Fibroblast of lung (primary cell): Measurements from ENCODE around the gene WDR7. TPM values are rescaled to one million over a fixed set of nuclear protein-coding genes. Genes with fewer than 3 reads are reported as not detected.

ENCODE experiments used
- DNase-seq, 2 donors: peaks; one replicate each; pipeline versions ENCODE4 v3.0.0 to v3.0.0-alpha.2; 2010; ENCODE audit warnings: low read depth in 2 of 2
- H2AFZ ChIP-seq: 2 replicates; pipeline ENCODE4 v1.5.1; 2012; ENCODE audit warnings: low read length, control low read depth, inconsistent platforms
- H3K27ac ChIP-seq: 2 replicates; pipeline ENCODE4 v1.5.1; 2011; ENCODE audit warnings: low read length, control low read depth; ENCODE audit not compliant: insufficient read depth
- H3K27me3 ChIP-seq: 2 replicates; pipeline ENCODE4 v1.5.1; 2011; ENCODE audit warnings: mild to moderate bottlenecking, low read length; ENCODE audit not compliant: control insufficient read depth, insufficient read depth
- H3K36me3 ChIP-seq: 2 replicates; pipeline ENCODE4 v1.5.1; 2011; ENCODE audit warnings: low read length; ENCODE audit not compliant: control insufficient read depth, insufficient read depth
- H3K4me1 ChIP-seq: 2 replicates; pipeline ENCODE4 v1.5.1; 2011; ENCODE audit warnings: low read length; ENCODE audit not compliant: control insufficient read depth, insufficient read depth; ENCODE audit errors: extremely low read depth
- H3K4me2 ChIP-seq: 2 replicates; pipeline ENCODE4 v1.5.1; 2011; ENCODE audit warnings: low read length, control low read depth; ENCODE audit not compliant: insufficient read depth; ENCODE audit errors: extremely low read depth
- H3K4me3 ChIP-seq, 4 experiments: fragments of 200-600 bp in 1 of 4; sonication (generic) in 1 of 4; replicated peaks in 1 of 4; 2 replicates each; pipeline ENCODE4 v1.5.1; 2011 to 2016; ENCODE audit warnings: low read length in 4 of 4, low read depth in 3 of 4, mild to moderate bottlenecking in 3 of 4, control low read depth in 2 of 4, inconsistent platforms in 1 of 4, mixed read lengths in 1 of 4; ENCODE audit not compliant: insufficient read depth in 1 of 4; ENCODE audit errors: control extremely low read depth in 1 of 4
- H3K79me2 ChIP-seq: 2 replicates; pipeline ENCODE4 v1.5.1; 2012; ENCODE audit warnings: mild to moderate bottlenecking, low read length, inconsistent platforms; ENCODE audit not compliant: control insufficient read depth, insufficient read depth
- H3K9ac ChIP-seq: 2 replicates; pipeline ENCODE4 v1.5.1; 2011; ENCODE audit warnings: mild to moderate bottlenecking, low read length, control low read depth; ENCODE audit not compliant: insufficient read depth
- H3K9me3 ChIP-seq: 2 replicates; pipeline ENCODE4 v1.5.1; 2012; ENCODE audit warnings: low read depth, low read length; ENCODE audit not compliant: control insufficient read depth, insufficient read depth
- H4K20me1 ChIP-seq: 2 replicates; pipeline ENCODE4 v1.5.1; 2011; ENCODE audit warnings: low read length; ENCODE audit not compliant: control insufficient read depth, insufficient read depth; ENCODE audit errors: extremely low read depth
- EZH2 ChIP-seq: IDR thresholded peaks from 2 replicates; pipeline ENCODE4 v1.5.1; 2012; ENCODE audit warnings: low read length, control low read depth, mild to moderate bottlenecking; ENCODE audit errors: missing control alignments
- polyA plus RNA-seq, 2 donors: library from polyadenylated mRNA; depleted of rRNA in 1 of 2; stranded (reverse) in 1 of 2; unstranded in 1 of 2; fragments of >200 nt; gene quantifications; 2 replicates each; pipeline ENCODE4 v1.2.1, GENCODE V29; 2011 to 2012; ENCODE audit warnings: missing spikeins in 1 of 2
- total RNA-seq: library from RNA; depleted of rRNA; stranded (reverse); fragments of >200 nt; gene quantifications from 2 replicates; pipeline ENCODE4 v1.2.1, GENCODE V29; 2014
- TF ChIP-seq, protein P1 (sequence below), 2 donors: IDR thresholded peaks in 1 of 2; conservative IDR thresholded peaks in 1 of 2; 1 replicate in 1 of 2; 2 replicates in 1 of 2; pipeline ENCODE4 v1.5.1; 2011 to 2012; ENCODE audit warnings: low read length in 2 of 2, control low read depth in 1 of 2, inconsistent platforms in 1 of 2, low read depth in 1 of 2, mild to moderate bottlenecking in 1 of 2

The WDR7 gene
- total and polyA plus RNA-seq, 2 donors (not counting 1 experiment from before 2014, with no cell fraction given), result 7.2 to 27.2 TPM

GRCh38 chr18:56987236-56987635 is 336.1 kb downstream of the WDR7 start:
- Histone ChIP-seq H3K79me2 (no peaks in the 10 kb centered on the region), H3K4me1 (no peaks in the 10 kb centered on the region), H3K9me3 (no peaks in the 10 kb centered on the region), H2AFZ (no peak overlapping the region), H3K27ac (no peak overlapping the region), H3K27me3 (no peaks in the 10 kb centered on the region), H4K20me1 (no peaks in the 10 kb centered on the region), H3K9ac (no peak overlapping the region), H3K4me3 (no peak overlapping the region), H3K36me3 (no peaks in the 10 kb centered on the region), H3K4me2 (no peak overlapping the region)
- TF ChIP-seq, protein P1, sequence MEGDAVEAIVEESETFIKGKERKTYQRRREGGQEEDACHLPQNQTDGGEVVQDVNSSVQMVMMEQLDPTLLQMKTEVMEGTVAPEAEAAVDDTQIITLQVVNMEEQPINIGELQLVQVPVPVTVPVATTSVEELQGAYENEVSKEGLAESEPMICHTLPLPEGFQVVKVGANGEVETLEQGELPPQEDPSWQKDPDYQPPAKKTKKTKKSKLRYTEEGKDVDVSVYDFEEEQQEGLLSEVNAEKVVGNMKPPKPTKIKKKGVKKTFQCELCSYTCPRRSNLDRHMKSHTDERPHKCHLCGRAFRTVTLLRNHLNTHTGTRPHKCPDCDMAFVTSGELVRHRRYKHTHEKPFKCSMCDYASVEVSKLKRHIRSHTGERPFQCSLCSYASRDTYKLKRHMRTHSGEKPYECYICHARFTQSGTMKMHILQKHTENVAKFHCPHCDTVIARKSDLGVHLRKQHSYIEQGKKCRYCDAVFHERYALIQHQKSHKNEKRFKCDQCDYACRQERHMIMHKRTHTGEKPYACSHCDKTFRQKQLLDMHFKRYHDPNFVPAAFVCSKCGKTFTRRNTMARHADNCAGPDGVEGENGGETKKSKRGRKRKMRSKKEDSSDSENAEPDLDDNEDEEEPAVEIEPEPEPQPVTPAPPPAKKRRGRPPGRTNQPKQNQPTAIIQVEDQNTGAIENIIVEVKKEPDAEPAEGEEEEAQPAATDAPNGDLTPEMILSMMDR (conservative IDR thresholded peaks at IDR 0.05 in 1 of 2, IDR thresholded peaks at IDR 0.05 in 1 of 2; ENCODE audit: low read depth in 1 of 2, low read length in 2 of 2), result no peak
- TF ChIP-seq EZH2, result no peak
- no peak for DNase-seq

GRCh38 chr18:56988022-56988421 is 336.9 kb downstream of the WDR7 start:
- H3K9me3 ChIP-seq, result no peaks in the 10 kb centered on the region
- H3K4me2 ChIP-seq, result no peak overlapping the region
- TF ChIP-seq, protein P1 (conservative IDR thresholded peaks at IDR 0.05 in 1 of 2, IDR thresholded peaks at IDR 0.05 in 1 of 2; ENCODE audit: low read depth in 1 of 2, low read length in 2 of 2), result no peak
- no peak for TF ChIP-seq EZH2
- no peaks in the 10 kb centered on the region for H4K20me1 ChIP-seq
- no peaks in the 10 kb centered on the region for H3K36me3 ChIP-seq
- H3K27me3 ChIP-seq, result no peaks in the 10 kb centered on the region
- H2AFZ ChIP-seq, result no peak overlapping the region
- H3K27ac ChIP-seq, result no peak overlapping the region
- no peak overlapping the region for H3K4me3 ChIP-seq
- no peaks in the 10 kb centered on the region for H3K4me1 ChIP-seq
- DNase-seq, result no peak
- no peaks in the 10 kb centered on the region for H3K79me2 ChIP-seq
- no peak overlapping the region for H3K9ac ChIP-seq

GRCh38 chr18:56990678-56991077 is 339.5 kb downstream of the WDR7 start:
- Histone ChIP-seq H2AFZ (no peak overlapping the region), H3K36me3 (no peaks in the 10 kb centered on the region), H3K4me2 (no peak overlapping the region), H3K9me3 (no peaks in the 10 kb centered on the region), H3K4me1 (no peaks in the 10 kb centered on the region), H4K20me1 (no peaks in the 10 kb centered on the region), H3K9ac (no peak overlapping the region), H3K4me3 (no peak overlapping the region), H3K27ac (no peak overlapping the region), H3K79me2 (no peaks in the 10 kb centered on the region), H3K27me3 (no peaks in the 10 kb centered on the region)
- TF ChIP-seq EZH2, result no peak
- TF ChIP-seq, protein P1 (conservative IDR thresholded peaks at IDR 0.05 in 1 of 2, IDR thresholded peaks at IDR 0.05 in 1 of 2; ENCODE audit: low read depth in 1 of 2, low read length in 2 of 2), result no peak
- DNase-seq, result no peak
